K562 (cell line): ENCODE measurements around the gene HBB. TPM values are rescaled to one million over a fixed set of nuclear protein-coding genes. Genes with fewer than 3 reads are reported as not detected.

Experiments used
- ATAC-seq: fragments of 200-7000 bp; cut with Tn5 transposase; 3 replicates; pipeline ENCODE4 v1.9.1; 2020; ENCODE audit warnings: moderate library complexity
- BruUV-seq: library from RNA; stranded (reverse); fragments of 400-500 nt; replicated peaks from 2 replicates; lab custom pipeline; 2021; lab: Mats Ljungman, UMichigan
- CTCF ChIA-PET: fragments of 300-600 bp; formaldehyde crosslinking; extraction: SDS; loops from one replicate; lab custom pipeline; 2021; ENCODE audit warnings: low intra/inter-chr PET ratio; lab: Yijun Ruan, JAX
- POLR2A ChIA-PET: fragments of 300-600, 350-650 bp; sonication (Branson Sonifier 250); formaldehyde crosslinking; extraction: SDS; loops from one replicate; lab custom pipeline; 2021; ENCODE audit warnings: antibody characterized with exemption, inconsistent platforms; lab: Yijun Ruan, JAX
- DNase-seq, 4 experiments: peaks; one replicate each; pipeline versions ENCODE4 v3.0.0 to v3.0.0-alpha.2; 2011 to 2018; ENCODE audit warnings: low spot score in 3 of 4, mixed read lengths in 3 of 4; ENCODE audit errors: extremely low read depth in 1 of 4
- FAIRE-seq: peaks from 2 replicates; lab custom pipeline; 2011; peaks lifted over from hg19 to GRCh38; lab: Jason Lieb, UNC
- H2AFZ ChIP-seq: 2 replicates; pipeline ENCODE4 v1.6.0; 2011; ENCODE audit warnings: low read depth, low read length, control low read depth, inconsistent platforms
- H3K27ac ChIP-seq: fragments of 200-600 bp; 3 replicates; pipeline ENCODE4 v1.8.0; 2011; ENCODE audit warnings: low read depth, mild to moderate bottlenecking, control low read depth, inconsistent platforms, low read length, moderate library complexity, mixed read lengths; ENCODE audit errors: extremely low read depth
- H3K27me3 ChIP-seq, 2 experiments: fragments of 300-600 bp in 1 of 2; 2 replicates in 1 of 2; 3 replicates in 1 of 2; pipeline versions ENCODE4 v1.6.0 to v1.8.0; 2011; ENCODE audit warnings: inconsistent platforms in 2 of 2, low read length in 2 of 2, mild to moderate bottlenecking in 1 of 2, mixed read lengths in 1 of 2, moderate library complexity in 1 of 2; ENCODE audit not compliant: control insufficient read depth in 2 of 2, insufficient read depth in 2 of 2
- H3K36me3 ChIP-seq: fragments of 300-600 bp; 3 replicates; pipeline ENCODE4 v1.8.0; 2011; ENCODE audit warnings: mild to moderate bottlenecking, low read length, inconsistent platforms; ENCODE audit not compliant: control insufficient read depth, insufficient read depth
- H3K4me1 ChIP-seq, 2 experiments: fragments of 200-600 bp in 1 of 2; replicated peaks in 1 of 2; 2 replicates in 1 of 2; 3 replicates in 1 of 2; pipeline versions ENCODE4 v1.5.1 to v1.8.0; 2011; ENCODE audit warnings: inconsistent platforms in 2 of 2, low read length in 2 of 2, mild to moderate bottlenecking in 1 of 2, mixed read lengths in 1 of 2, moderate library complexity in 1 of 2; ENCODE audit not compliant: control insufficient read depth in 2 of 2, insufficient read depth in 2 of 2
- H3K4me2 ChIP-seq: 2 replicates; pipeline ENCODE4 v1.6.1; 2011; ENCODE audit warnings: low read length, control low read depth, inconsistent platforms, mixed read lengths; ENCODE audit not compliant: insufficient read depth
- H3K4me3 ChIP-seq: fragments of 200-600 bp; sonication (generic), shearing (Covaris generic); 2 replicates; pipeline ENCODE4 v1.5.1; 2016; ENCODE audit warnings: control low read depth, inconsistent platforms
- H3K79me2 ChIP-seq: fragments of 200-600 bp; 3 replicates; pipeline ENCODE4 v1.8.0; 2011; ENCODE audit warnings: low read length, inconsistent platforms; ENCODE audit not compliant: control insufficient read depth, insufficient read depth
- H3K9ac ChIP-seq, 2 experiments: 2 replicates each; pipeline versions ENCODE4 v1.6.0 to v1.6.1; 2011; ENCODE audit warnings: low read depth in 2 of 2, low read length in 2 of 2, control low read depth in 1 of 2, inconsistent platforms in 1 of 2, mild to moderate bottlenecking in 1 of 2, mixed read lengths in 1 of 2; ENCODE audit not compliant: insufficient read depth in 1 of 2
- H3K9me1 ChIP-seq: one replicate; pipeline ENCODE4 v1.6.0; 2011; ENCODE audit warnings: inconsistent platforms, mild to moderate bottlenecking, low read length, moderate library complexity; ENCODE audit not compliant: control insufficient read depth, insufficient read depth
- H3K9me3 ChIP-seq: replicated peaks from 2 replicates; pipeline ENCODE4 v1.5.1; 2011; ENCODE audit warnings: low read depth, low read length, inconsistent platforms; ENCODE audit not compliant: control insufficient read depth, insufficient read depth
- H4K20me1 ChIP-seq: replicated peaks from 2 replicates; pipeline ENCODE4 v1.6.1; 2011; ENCODE audit warnings: low read length, inconsistent platforms, mixed read lengths; ENCODE audit not compliant: control insufficient read depth, insufficient read depth
- ADNP ChIP-seq: fragments of 200-800 bp; sonication (Bioruptor generic); IDR thresholded peaks from 2 replicates; pipeline ENCODE4 v1.6.1; 2016; ENCODE audit warnings: missing genetic modification characterization, missing compliant biosample characterization
- ARID1B ChIP-seq: fragments of 450-650 bp; IDR thresholded peaks from 2 replicates; pipeline ENCODE4 v1.6.1; 2016; ENCODE audit warnings: antibody characterized with exemption, mild to moderate bottlenecking, inconsistent platforms
- CAMTA2 ChIP-seq: fragments of 250-450 bp; sonication (Bioruptor Pico); conservative IDR thresholded peaks from 2 replicates; pipeline ENCODE4 v1.5.1; 2022
- CBFA2T3 ChIP-seq: fragments of 450-650 bp; IDR thresholded peaks from 2 replicates; pipeline ENCODE4 v1.6.1; 2017
- DEAF1 ChIP-seq: fragments of 450-650 bp; formaldehyde crosslinking; IDR thresholded peaks from 2 replicates; pipeline ENCODE4 v1.4.0; 2020; ENCODE audit warnings: mild to moderate bottlenecking, moderate library complexity
- EWSR1 ChIP-seq: fragments of 450-650 bp; IDR thresholded peaks from 2 replicates; pipeline ENCODE4 v1.6.1; 2018; ENCODE audit warnings: borderline replicate concordance, mild to moderate bottlenecking, low read depth, moderate library complexity; ENCODE audit not compliant: partially characterized antibody
- GATAD2B ChIP-seq: fragments of 450-650 bp; IDR thresholded peaks from 2 replicates; pipeline ENCODE4 v1.6.1; 2017; ENCODE audit warnings: mild to moderate bottlenecking, borderline replicate concordance
- MLLT1 ChIP-seq, 2 experiments: fragments of 450-650 bp; IDR thresholded peaks; 2 replicates each; pipeline ENCODE4 v1.6.1; 2016
- MXI1 ChIP-seq: IDR thresholded peaks from 2 replicates; pipeline ENCODE4 v1.6.1; 2011; ENCODE audit warnings: low read depth, mild to moderate bottlenecking, improper control_type of control experiment, low read length
- NFYB ChIP-seq: IDR thresholded peaks from 2 replicates; pipeline ENCODE4 v1.6.1; 2011; ENCODE audit warnings: mild to moderate bottlenecking, moderate library complexity; ENCODE audit not compliant: insufficient read length; ENCODE audit errors: extremely low read depth
- PHF21A ChIP-seq: fragments of 450-650 bp; IDR thresholded peaks from 2 replicates; pipeline ENCODE4 v1.6.1; 2017; ENCODE audit warnings: low read depth, borderline replicate concordance
- POU5F1 ChIP-seq: fragments of 150-350 bp; IDR thresholded peaks from 2 replicates; pipeline ENCODE4 v1.6.1; 2014; ENCODE audit warnings: borderline replicate concordance, low read length, low read depth, mild to moderate bottlenecking; ENCODE audit not compliant: partially characterized antibody
- PPARD ChIP-seq: fragments of 250-450 bp; sonication (Bioruptor Pico); IDR thresholded peaks from 2 replicates; pipeline ENCODE4 v1.8.0; 2022; ENCODE audit warnings: inconsistent platforms, mild to moderate bottlenecking, moderate library complexity
- STAG1 ChIP-seq: sonication (generic); formaldehyde crosslinking; IDR thresholded peaks from 2 replicates; pipeline ENCODE4 v1.5.0; 2020; ENCODE audit warnings: missing genetic modification reagents, borderline replicate concordance
- ZBTB5 ChIP-seq: fragments of 450-650 bp; IDR thresholded peaks from 2 replicates; pipeline ENCODE4 v1.6.1; 2017; ENCODE audit warnings: antibody characterized with exemption
- WGBS: fragments of 100-300 bp; shearing (Covaris generic); methylation state at CpG from one replicate; pipeline ENCODE4 v1.1.6; 2016; ENCODE audit warnings: low coverage, mixed read lengths; ENCODE audit not compliant: insufficient coverage; ENCODE audit errors: missing lambda C conversion rate; 5-methylcytosine and 5-hydroxymethylcytosine counted together
- in situ Hi-C: fragments of 300-500 bp; cut with MboI; formaldehyde crosslinking; loops from 4 replicates; pipeline ENCODE4 v1.15.0; 2018; ENCODE audit warnings: inconsistent platforms, mixed read lengths
- intact Hi-C: fragments of 100-400 bp; cut with micrococcal nuclease; formaldehyde crosslinking; loops from 2 replicates; pipeline ENCODE4 v1.14.2; 2022
- polyA plus RNA-seq, 8 experiments: library from polyadenylated mRNA; depleted of rRNA in 4 of 8; stranded (reverse) in 5 of 8; unstranded in 3 of 8; fragments of >200 nt; fragmentation: Nextera tagmentation in 2 of 8; fragmentation: Illumina TruSeq in 1 of 8; extraction: Ambion mirVana in 2 of 8; extraction: Trizol in 1 of 8; gene quantifications; 2 replicates each; pipeline versions ENCODE4 v1.2.1 to v1.2.3, GENCODE V29; 2011 to 2014; ENCODE audit warnings: inconsistent platforms in 1 of 8, missing spikeins in 1 of 8
- total RNA-seq, 7 experiments: library from RNA; depleted of rRNA in 6 of 7; stranded (reverse); fragments of >200 nt in 6 of 7; fragmentation: Illumina TruSeq in 2 of 7; extraction: Trizol in 2 of 7; gene quantifications; 2 replicates each; pipeline versions ENCODE4 v1.2.1 to v1.2.3, GENCODE V29; 2011 to 2021; ENCODE audit warnings: low replicate concordance in 1 of 7

HBB gene
- total and polyA plus RNA-seq, 9 of the 15 experiments (the other 6 are each of a cell fraction or from before 2014, with no cell fraction given): 0.33 to 3.4 (median 1.2) TPM; not detected in 2

GRCh38 chr11:5242933-5243815, 16.3 kb upstream of the HBB start (continued):
- TF ChIP-seq STAG1 (no peak), PHF21A (no peak), ARID1B (no peak)

- Histone ChIP-seq H2AFZ (0 out of 2 replicates have a peak overlapping the region, but pooled peaks have one; percentile 8), H3K79me2 (peaks cover 75% of the 10 kb centered on the region), H3K9ac (peak overlapping the region; percentile 10 to 70; a peak in 3 of 4 replicates), H3K4me3 (peak overlapping the region; percentile 26), H3K36me3 (peaks cover 30% of the 10 kb centered on the region), H3K27me3 (no peaks in the 10 kb centered on the region), H3K9me3 (no peaks in the 10 kb centered on the region), H3K27ac (peak overlapping the region; percentile 80), H4K20me1 (0 out of 2 replicates have a peak, but pooled peaks cover 5% of the 10 kb centered on the region), H3K4me2 (peak overlapping the region; percentile 88), H3K4me1 (peaks cover 8 to 36% of the 10 kb centered on the region in 2 experiments), H3K9me1 (no peaks in the 10 kb centered on the region)
- DNase-seq (peak in 1 of 4 experiments; percentile 48), FAIRE-seq (no peak), ATAC-seq (peak; percentile 8)
- in situ Hi-C loops: loop anchor here (5.0 kb wide), 1 partner anchor 45 kb away; no protein-coding TSS in a partner anchor
- WGBS: 19% methylated on average over 2 of the region's 2 CpGs
- intact Hi-C loops: loop anchor here (2.0 kb wide), 3 partner anchors 35 to 117 kb away; no protein-coding TSS in a partner anchor
- ChIA-PET POLR2A (interaction anchor here (0.8 to 1.6 kb wide), 10 partner anchors 9 to 112 kb away, joined by 3 to 10 read pairs (median 5); partner anchors contain the start of gene HBD), CTCF (no interaction called here)
- no TSS peak for BruUV-seq
- TF ChIP-seq ZBTB5 (no peak), PPARD (CRISPR knock-in tag) (no peak), CAMTA2 (no peak), POU5F1 (no peak), NFYB (no peak), MLLT1 (IDR thresholded peaks at IDR 0.05) (no peak), GATAD2B (0 out of 2 replicates have a peak, but pooled peaks have one; percentile 16), DEAF1 (CRISPR knock-in tag) (no peak), MXI1 (no peak), EWSR1 (peak; percentile 13), CBFA2T3 (peak; percentile 22; the same call in 1 of the 2 replicates), ADNP (tag) (no peak)
These were observed 15.3 kb upstream of the HBB start for GRCh38 chr11:5242208-5242607.
